Left forelimb (tissue), 1 donor: Measurements from ENCODE around the gene ZYG11B.
"Not testable (repeated sequence)": the region's sequence is repeated elsewhere in the genome, so short reads cannot be mapped to it uniquely, and the experiment has no call there.

Source experiments
- DNase-seq: peaks from one replicate; pipeline ENCODE4 v3.0.0-alpha.2; 2018; ENCODE audit warnings: low spot score

The ZYG11B gene

DNA sequence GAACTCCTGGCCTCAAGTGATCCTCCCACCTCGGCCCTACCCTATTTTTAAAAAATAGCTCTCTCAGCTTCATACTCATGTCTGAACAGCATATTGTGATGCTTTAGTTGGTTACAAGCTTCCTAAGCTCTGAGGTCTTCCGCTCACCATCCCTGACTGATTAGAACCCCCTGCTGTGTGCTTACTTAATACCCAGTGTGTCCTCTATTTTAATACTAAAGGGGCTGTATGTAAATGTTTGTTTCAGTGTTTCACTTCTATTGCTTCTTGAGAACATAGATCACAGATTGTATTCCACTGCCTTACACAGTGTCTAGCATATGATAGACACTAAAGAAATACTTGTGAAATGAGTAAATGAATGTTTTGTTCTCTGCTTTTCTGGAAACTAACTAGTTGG is 29.8 kb downstream of the ZYG11B start:
- no peak for DNase-seq

DNA sequence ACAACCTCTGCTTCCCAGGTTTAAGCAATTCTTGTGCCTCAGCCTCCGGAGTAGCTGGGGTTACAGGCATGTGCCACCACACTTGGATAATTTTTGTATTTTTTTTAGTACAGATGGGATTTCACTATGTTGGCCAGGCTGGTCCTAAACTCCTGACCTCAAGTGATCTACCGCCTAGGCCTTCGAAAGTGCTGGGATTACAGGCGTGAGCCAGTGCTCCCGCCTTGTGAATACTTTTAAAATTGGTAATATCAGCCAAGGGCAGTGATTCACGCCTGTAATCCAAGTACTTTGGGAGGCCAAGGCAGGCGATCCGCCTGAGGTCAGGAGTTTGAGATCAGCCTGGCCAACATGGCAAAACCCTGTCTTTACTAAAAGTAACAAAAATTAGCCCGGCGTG is 33.7 kb downstream of the ZYG11B start:
- no peak for DNase-seq

DNA sequence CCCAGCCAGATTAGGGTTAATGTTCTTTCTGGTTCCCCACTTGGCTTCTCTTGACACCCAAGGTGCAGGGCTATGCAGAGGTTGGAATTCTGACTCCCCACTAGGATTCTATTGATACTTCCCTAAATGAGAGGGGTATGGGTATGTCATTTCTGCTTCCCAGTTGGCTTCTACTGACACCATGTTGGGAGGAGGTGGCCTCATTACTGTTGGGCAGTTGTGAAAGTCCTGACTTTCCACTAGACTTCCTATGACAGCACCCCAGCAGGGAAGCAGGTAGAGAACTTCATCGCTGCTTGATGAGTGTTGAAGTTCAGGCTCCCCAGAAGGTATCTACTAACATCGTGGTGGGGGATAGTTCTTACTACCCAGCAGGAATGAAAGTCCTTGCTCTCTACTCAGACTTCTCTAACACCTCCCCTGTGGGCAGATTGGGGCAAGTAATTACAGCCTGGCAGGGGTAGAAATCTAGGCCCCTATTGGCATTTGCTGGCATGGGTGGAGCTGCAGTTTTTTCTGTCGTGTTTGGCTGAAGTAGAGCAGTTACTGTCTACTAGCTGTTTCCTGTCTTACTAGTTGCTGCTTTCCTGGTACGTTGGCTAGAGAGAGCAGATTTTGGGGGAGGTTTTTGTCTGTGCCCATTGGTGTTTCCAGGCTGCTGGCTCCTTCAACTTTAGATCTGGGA is 41.5 kb downstream of the ZYG11B start:
- no peak for DNase-seq

DNA sequence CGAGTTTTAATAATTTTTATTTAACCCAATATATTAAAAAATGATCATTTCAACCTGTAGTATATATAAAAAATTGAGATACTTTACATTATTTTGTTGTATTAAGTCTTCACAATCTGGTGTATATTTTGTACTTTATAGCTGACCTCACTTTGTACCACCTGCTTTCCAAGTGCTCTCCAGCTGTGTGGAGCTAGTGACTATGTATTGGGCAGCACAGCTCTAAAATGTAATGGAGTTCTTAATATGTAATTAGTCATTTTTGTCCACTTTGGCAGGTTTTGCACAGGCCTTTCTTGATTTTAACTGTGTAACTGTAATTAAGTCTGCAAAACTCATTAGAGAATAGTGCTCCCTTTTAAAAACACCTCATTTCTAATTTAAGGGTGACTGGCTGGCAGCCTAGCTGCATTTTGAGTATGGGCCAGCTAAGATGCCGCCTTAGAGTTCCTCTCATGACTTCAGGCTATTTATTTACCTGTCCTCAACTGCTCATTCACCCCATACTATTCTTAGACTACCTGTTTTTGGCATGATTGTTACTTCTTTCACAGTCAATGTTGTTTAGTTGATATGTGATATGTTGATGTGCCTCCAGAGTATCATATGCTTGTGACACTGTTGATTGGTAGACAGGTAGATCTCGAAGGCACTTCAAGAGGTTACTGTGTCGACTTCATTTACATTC is 43.2 kb downstream of the ZYG11B start:
- DNase-seq, result no peak

DNA sequence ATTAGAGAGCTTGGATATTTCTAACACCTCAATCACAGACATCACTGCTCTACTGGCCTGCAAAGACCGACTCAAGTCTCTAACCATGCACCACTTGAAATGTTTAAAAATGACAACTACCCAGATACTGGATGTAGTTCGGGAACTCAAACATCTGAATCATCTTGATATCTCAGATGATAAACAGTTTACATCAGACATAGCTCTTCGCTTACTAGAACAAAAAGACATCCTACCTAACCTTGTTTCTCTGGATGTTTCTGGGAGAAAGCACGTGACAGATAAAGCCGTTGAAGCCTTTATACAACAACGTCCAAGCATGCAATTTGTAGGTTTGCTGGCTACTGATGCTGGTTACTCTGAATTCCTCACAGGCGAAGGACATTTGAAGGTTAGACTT is 45.1 kb downstream of the ZYG11B start:
- DNase-seq, result no peak

DNA sequence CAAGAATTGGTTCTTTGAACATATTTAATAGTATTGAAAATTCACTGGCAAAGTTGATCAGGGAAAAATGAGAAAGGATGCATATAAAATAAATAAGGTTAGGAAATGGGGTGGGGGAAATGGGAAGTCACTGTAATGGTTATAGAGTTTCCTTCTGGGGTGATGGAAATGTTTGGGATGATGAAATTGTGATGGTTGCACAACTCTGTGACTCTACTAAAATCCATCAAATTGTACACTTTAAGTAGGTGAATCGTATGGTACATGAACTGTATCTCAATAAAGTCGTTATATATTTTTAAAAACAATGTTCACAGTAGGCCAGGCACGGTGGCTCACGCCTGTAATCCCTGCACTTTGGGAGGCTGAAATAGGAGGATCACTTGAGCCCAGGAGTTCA is 59.9 kb downstream of the ZYG11B start:
- no peak for DNase-seq

DNA sequence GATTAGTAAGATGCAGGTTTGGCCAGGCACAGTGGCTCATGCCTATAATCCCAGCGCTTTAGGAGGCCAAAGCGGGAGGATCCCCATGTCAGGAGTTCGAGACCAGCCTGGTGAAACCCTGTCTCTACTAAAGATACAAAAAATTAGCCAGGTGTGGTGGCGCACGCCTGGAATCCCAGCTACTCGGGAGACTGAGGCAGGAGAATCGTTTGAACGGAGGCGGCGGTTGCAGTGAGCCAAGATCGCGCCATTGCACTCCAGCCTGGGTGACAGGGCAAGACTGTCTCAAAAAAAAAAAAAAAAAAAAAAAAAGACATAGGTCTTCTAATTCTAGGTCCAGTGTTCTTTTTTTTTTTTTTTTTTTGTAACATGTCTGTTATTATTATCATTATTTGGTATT is 64.2 kb downstream of the ZYG11B start:
- DNase-seq, result not testable (repeated sequence)

DNA sequence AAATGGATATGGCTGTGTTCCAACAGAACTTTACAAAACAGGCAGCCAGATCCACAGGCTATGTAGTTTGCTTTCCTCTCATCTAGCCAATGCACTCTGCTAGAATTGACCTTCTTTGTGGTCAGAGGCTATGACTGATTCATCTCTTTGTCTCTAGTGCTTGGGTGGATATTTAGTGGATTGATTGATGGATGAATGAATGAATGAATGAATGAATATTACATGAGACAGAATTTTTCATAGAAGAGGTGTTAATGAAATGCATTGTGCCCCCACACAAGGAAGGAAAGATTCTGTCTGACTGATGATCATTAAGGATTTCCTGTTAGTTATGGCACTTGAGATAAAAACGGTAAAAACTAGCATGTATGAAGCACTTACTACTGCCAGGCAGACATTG is 65.8 kb downstream of the ZYG11B start:
- no peak for DNase-seq

DNA sequence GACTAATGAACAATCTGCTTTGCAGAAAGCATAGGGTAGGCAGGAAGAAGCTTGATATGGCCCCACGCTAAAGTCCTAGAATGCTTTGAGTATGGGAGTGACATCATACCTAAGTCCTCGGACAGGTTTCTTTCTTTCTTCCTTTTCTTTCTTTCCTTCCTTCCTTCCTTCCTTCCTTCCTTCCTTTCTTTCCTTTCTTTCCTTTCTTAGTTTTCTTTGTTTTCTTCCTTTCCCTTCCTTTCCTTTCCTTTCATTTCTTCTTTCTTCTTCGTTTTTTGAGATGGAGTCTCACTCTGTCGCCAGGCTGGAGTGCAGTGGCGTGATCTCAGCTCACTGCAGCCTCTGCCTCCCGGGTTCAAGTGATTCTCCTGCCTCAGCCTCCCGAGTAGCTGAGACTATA is 67.5 kb downstream of the ZYG11B start:
- not testable (repeated sequence) for DNase-seq

DNA sequence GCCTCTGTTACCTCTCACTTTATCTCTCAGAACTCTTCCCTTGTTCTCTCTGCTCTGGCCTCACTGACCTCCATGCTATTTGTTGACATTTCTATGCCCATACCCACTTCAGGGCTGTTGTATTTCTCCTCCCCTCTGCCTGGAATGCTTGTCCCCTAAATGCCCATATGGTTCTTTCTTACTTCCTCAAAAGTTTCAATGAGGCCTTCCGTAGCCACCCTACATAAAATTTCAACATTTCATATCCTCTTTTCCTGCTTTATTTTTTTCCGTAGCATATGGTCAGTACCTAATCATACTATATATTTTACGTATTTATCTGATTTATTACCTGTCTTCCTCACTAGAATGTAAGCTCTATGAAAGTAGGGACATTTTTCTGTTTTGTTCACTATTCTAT is 69.2 kb downstream of the ZYG11B start:
- DNase-seq, result no peak

DNA sequence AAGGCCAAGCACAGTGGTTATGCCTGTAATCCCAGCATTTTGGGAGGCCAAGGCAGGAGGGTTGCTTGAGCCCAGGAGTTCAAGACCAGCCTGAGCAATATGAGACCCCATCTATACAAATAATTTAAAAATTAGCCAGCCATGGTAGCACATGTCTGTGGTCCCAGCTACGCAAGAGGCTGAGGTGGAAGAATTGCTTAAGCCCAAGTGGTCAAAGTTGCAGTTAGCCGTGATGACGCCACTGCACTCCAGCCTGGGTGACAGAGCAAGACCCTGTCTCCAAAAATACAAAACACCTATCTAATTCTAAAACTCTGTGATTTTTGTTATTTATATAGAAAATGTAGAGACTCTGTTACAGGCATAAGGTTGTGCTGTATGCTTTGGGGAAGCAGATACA is 72.1 kb downstream of the ZYG11B start:
- DNase-seq, result no peak

DNA sequence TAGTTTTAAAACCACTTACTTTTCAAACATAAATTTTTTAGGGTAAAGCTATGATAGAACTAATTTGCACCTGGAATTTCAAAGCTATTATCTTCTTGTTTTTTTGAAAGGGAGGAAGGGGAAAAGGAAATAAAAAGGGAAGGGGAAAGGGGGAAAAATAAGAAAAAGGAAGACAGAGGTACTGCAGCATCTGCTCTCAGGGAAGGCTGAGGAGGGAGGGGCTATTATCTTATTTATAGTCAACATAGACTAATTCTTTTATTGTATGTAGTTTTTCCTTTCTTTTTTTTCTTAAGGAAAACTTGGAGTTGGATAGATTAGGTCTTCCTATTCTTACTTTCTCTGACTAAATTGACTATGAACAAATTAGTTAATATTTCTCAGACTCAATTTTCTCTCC is 74.8 kb downstream of the ZYG11B start:
- no peak for DNase-seq

DNA sequence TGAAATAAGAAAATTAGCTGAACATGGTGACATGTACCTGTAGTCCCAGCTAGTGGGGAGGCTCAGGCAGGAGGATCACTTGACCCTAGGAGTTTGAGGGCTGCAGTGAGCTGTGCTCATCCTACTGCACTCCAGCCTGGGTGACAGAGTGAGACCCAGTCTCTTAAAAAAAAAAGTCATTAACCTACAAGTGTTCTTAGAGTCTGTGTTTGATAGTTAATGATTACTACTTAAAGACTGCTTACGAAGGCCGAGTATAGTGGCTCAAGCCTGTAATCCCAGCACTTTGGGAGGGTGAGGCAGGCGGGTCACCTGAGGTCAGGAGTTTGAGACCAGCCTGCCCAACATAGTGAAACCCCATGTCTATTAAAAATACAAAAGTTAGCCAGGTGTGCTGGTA is 77.8 kb downstream of the ZYG11B start:
- DNase-seq, result not testable (repeated sequence)

DNA sequence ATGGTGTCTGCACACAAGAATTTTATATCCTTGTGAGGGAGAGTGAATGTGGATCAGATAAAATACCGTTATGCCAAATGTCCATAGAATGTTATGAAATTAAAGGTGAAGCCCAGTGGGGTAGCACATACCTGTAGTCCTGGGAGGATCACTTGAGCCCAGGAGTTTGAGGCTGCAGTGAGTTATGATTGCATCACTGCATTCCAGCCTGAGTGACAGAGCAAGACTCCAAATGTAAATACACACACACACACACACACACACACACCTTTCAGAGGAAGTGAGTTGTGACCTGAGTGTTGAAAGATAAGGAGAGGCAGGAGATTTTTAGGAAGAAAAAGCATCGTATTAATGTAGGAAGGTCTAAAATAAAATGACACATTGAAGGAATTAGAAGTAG is 88.2 kb downstream of the ZYG11B start:
- DNase-seq, result no peak

DNA sequence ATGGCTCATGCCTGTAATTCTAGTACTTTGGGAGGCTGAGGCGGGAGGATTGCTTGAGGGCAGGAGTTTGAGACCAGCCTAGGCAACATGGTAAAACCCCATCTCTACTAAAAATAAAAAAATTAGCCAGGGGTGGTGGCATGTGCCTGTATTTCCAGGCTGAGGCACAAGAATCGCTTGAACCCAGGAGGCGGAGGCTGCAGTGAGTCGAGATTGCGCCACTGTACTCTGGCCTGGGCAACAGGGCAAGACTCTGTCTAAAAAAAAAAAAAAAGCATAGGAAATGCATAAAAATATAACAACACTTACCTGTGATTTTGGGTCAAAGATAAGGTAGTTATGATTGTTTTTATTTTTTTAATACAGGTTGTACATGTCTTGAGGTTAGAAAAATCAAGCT is 94.6 kb downstream of the ZYG11B start:
- DNase-seq, result not testable (repeated sequence)

DNA sequence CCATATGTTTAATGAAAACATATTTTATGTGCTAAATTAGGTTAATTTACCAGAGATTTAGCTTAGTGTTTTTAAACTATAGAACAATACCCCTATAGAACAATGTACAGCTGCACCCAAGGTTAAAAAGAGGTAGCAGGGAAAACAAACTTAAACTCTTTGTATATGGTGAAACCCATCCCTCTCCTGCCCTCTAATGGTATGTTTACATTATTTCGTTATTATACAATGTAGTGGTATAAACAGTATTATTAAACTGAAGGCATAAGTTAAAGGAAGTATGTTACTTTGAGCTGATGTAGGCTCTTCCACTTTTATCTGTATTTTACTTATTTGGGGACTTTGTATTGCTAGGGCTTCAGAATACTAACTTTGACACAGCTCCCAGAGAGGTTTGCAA is 99.6 kb downstream of the ZYG11B start:
- no peak for DNase-seq

DNA sequence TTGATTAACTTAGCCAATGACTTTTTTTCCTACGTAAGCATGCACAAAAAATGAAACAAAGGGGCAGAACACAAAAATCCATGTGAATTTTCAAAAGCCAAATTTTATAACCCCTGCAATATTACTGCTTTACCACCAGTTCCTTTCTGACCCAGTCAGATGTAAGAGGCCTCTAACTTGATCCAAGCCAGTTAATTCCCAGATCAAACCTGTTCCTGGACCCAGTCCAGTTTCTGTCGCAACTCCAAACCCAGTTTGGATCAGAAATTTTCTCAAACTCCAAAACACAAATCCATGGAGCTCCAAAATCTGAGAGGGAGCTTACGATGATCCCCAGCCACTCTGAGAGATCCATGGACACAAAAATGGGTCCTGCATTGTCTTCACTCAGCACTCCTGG is 108.5 kb downstream of the ZYG11B start:
- DNase-seq, result no peak

DNA sequence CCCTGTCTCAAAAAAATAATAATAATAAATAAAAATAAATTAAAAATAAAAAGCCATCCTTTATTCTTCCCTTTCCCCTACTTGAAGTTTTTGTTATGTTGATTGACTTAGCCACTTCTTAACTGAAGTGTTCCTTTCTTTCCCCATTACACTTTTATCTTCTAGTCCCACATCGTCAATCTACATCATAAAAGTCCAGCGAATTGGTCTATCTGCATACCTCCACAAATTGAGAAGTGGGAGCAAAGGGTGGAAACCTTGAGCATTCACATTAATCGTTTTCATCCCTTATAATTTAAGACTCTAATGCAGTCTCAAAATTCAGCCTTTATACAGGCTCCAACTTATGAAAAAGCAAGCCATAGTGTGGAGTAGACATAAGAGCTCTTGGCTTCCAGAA is 109.8 kb downstream of the ZYG11B start:
- no peak for DNase-seq

DNA sequence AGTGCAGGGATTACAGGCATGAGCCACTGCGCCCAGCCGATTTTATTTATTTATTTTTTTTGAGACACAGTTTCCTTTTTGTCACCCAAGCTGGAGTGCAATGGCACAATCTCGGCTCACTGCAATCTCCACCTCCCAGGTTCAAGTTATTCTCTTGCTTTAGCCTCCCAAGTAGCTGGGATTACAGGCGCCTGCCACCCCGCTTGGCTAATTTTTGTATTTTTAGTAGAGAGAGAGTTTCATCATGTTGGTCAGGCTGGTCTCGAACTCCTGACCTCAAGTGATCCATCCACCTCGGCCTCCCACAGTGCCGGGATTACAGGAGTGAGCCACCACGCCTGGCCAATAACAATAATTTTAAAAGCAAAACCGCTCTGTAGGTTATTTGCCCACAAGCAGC is 112.9 kb downstream of the ZYG11B start:
- DNase-seq, result not testable (repeated sequence)

DNA sequence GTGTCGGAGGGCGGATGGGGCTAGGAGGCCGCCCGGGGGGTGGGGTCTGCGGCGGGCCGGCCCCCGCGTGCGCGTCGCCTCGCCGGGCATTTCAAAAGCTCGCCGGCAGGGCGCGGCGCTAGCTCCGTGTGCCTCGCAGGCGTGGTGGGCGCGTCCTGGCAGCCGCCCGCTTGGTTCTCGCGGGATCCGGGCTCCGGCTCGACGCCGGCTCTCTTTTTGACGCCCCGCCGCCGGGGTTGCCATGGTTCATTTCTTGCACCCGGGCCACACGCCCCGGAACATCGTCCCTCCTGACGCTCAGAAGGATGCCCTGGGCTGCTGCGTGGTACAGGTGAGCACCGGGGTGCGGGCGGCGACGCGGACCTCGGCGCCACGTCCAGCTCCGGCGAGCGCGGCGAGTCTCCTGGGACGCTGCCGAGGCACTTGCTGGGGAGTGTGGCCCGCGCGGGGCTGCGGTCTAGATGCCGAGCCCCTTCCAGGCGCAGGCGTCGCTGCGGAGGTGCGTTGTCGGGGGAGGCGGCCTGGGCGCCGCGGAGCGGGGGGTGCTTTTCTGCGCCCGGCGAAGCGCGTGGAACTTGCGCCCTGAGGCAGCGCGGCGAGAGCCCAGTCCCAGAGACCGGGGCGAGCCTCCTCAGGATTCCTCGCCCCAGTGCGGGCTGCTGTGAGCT is 116.5 kb downstream of the ZYG11B start, which contains the start of gene ZYG11A:
TSS of gene ZYG11A (plus strand) at position 118 of the 668 bp plus-strand sequence. CDS start at position 242, 124 bp downstream.
- peak; percentile 71 for DNase-seq

DNA sequence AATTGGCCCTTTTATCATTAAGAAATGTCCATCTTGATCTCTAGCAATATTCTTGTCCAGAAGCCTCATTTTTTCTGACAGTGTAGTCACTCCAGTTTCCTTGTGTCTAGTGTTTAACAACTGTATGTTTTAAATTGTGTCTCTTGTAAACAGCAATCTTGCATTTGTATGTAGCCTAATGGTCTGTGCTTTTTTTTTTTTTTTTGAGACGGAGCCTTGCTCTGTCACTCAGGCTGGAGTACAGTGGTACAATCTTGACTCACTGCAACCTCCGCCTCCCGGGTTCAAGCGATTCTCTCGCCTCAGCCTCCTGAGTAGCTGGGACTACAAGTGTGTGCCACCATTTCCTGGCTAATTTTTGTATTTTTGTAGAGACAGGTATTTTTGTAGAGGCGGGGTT is 118.9 kb downstream of the ZYG11B start:
- DNase-seq, result not testable (repeated sequence)

DNA sequence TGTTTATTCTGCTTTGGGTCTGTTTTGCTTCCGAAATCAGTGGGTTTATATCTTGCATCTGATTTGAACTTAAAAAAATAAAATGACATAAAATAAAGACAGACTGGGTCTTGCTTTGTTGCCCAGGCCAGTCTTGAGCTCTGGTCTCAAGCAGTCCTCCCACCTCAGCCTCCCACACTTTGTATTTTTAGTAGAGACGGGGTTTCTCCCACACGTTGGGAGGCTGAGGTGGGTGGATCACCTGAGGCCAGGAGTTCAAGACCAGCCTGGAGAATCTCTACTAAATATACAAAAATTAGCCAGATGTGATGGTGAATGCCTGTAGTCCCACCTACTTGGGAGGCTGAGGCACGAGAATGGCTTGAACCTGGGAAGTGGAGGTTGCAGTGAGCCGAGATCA is 122.2 kb downstream of the ZYG11B start:
- no peak for DNase-seq

DNA sequence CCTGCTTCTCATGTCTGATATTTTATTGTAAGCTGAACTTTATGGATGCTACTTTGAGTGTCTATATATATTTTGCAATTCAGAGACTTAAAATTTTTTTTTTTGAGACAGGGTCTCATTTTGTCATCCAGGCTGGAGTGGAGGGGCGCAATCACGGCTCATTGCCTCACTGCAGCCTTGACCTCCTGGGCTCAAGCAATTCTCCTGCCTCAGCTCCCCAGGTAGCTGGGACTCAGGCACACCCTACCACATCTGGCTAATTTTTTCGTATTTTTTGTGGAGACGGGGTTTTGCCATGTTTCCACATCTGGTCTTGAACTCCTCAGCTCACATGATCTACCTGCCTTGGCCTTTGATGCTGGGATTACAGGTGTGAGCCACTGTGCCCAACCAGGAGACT is 124.7 kb downstream of the ZYG11B start:
- DNase-seq, result no peak
